Measurements from ENCODE around the gene UQCRHL. TPM values are rescaled to one million over a fixed set of nuclear protein-coding genes. Genes with fewer than 3 reads are reported as not detected.
A peak's percentile ranks its signal among the peaks of the same experiment; 100 is the strongest.

UQCRHL gene
- total and polyA plus RNA-seq, 8 donors = 0.58 to 11.0 (median 2.4) TPM; not detected in 1

DNA sequence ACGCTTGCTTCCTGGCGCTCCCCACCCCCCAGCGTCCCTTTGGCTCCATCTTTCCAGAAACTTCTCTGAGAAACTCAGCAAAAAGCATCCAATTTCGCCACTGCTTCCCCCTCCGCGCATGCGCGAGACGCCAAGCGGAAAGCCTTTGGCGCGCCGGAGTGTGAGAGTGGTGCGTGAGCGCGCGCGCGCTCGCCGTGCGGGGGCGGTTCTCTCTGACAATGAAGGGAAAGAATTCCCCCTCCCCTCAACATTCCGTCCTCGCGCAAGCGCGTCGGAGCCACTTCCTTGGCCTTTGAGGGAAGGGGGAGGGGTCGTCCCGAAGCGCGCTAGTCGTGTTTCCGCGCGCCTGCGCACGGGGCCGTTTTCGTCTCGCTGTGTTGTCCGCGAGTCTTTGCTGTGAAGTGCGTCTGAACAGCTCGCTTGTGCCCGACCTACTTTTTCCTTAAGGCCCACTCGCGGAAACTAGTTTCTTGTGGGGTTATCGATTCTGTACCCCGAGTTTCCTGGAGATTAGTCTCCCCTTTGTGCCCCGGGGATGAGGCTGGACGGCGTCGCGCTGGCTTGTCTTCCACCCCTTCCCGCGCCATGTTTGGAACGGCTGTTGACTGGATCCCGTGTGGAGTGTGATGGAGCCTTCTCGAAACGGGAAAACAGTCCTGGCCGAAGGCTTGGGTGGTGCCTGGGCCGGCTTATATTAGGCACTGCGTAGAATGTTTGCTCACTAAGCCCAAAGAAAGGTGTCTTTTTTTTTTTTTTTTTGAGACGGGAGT is 28.5 kb upstream of the UQCRHL start:
- Histone ChIP-seq H3K4me3 (peak overlapping the region; percentile 58 to 70 (median 61)), H3K9me3 (no peaks in the 10 kb centered on the region), H3K4me1 (peaks cover 10 to 38% (median 25%) of the 10 kb centered on the region in 4 donors), H3K36me3 (no peaks in the 10 kb centered on the region), H3K27ac (peak overlapping the region; percentile 95 to 100 (median 100)), H3K27me3 (no peaks in the 10 kb centered on the region)
- 1 to 2% (median 1%) methylated on average over 38 to 66 of the region's 66 CpGs for WGBS, 5 donors
- DNase-seq = peak; percentile 99 to 100
- intact Hi-C loops (cut with DNase I; ENCODE audit: low total_unique reads) = no loop called here
- TF ChIP-seq, protein P1, sequence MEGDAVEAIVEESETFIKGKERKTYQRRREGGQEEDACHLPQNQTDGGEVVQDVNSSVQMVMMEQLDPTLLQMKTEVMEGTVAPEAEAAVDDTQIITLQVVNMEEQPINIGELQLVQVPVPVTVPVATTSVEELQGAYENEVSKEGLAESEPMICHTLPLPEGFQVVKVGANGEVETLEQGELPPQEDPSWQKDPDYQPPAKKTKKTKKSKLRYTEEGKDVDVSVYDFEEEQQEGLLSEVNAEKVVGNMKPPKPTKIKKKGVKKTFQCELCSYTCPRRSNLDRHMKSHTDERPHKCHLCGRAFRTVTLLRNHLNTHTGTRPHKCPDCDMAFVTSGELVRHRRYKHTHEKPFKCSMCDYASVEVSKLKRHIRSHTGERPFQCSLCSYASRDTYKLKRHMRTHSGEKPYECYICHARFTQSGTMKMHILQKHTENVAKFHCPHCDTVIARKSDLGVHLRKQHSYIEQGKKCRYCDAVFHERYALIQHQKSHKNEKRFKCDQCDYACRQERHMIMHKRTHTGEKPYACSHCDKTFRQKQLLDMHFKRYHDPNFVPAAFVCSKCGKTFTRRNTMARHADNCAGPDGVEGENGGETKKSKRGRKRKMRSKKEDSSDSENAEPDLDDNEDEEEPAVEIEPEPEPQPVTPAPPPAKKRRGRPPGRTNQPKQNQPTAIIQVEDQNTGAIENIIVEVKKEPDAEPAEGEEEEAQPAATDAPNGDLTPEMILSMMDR (IDR thresholded peaks at IDR 0.05) = no peak
- peak in 1 of 4 donors; percentile 76 for TF ChIP-seq POLR2A (IDR thresholded peaks at IDR 0.05)
- no peak for TF ChIP-seq EP300 (IDR thresholded peaks at IDR 0.05)
- TF ChIP-seq POLR2AphosphoS5 (IDR thresholded peaks at IDR 0.05) = peak; percentile 97 to 99 (median 99)

DNA sequence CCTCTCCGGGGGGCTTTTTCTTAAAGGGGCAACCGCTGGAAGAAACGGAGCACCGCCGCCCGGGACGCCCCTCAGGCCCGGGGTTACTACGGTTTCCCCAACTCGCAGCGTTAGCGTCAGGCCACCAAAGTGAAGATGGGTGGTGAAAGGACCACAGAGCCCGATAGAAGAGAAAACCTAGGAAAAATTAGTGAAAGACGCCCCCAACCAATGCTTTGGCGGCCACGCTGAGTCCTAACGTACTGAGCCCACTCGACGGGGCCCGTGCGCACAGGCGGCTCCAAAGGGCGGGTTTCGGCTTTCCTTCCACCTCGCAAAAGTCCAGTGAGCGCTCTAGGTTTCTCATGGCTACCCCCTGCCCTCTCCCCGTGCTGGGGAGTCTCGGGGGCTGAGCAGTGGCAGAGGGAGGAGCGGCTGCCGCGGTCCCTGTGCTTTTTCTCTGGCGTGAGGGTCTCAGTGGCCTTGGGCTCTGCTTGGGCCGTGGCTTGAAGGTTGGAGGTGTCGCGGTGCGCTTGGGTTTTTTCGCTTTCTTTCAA is 27.8 kb upstream of the UQCRHL start:
- intact Hi-C loops (cut with DNase I; ENCODE audit: low total_unique reads) = no loop called here
- TF ChIP-seq, protein P1 (IDR thresholded peaks at IDR 0.05) = no peak
- no peak for TF ChIP-seq POLR2A (IDR thresholded peaks at IDR 0.05)
- no peak for TF ChIP-seq POLR2AphosphoS5 (IDR thresholded peaks at IDR 0.05)
- TF ChIP-seq EP300 (IDR thresholded peaks at IDR 0.05) = no peak
- no peaks in the 10 kb centered on the region for H3K27me3 ChIP-seq
- DNase-seq = no peak
- no peaks in the 10 kb centered on the region for H3K9me3 ChIP-seq
- H3K36me3 ChIP-seq = no peaks in the 10 kb centered on the region
- WGBS, 5 donors = 0 to 1% (median 0%) methylated on average over 30 to 37 of the region's 37 CpGs
- peaks cover 10 to 41% (median 28%) of the 10 kb centered on the region in 4 donors for H3K4me1 ChIP-seq
- peak overlapping the region; percentile 94 to 100 (median 100) for H3K27ac ChIP-seq
- H3K4me3 ChIP-seq = peak overlapping the region; percentile 58 to 70 (median 61)

DNA sequence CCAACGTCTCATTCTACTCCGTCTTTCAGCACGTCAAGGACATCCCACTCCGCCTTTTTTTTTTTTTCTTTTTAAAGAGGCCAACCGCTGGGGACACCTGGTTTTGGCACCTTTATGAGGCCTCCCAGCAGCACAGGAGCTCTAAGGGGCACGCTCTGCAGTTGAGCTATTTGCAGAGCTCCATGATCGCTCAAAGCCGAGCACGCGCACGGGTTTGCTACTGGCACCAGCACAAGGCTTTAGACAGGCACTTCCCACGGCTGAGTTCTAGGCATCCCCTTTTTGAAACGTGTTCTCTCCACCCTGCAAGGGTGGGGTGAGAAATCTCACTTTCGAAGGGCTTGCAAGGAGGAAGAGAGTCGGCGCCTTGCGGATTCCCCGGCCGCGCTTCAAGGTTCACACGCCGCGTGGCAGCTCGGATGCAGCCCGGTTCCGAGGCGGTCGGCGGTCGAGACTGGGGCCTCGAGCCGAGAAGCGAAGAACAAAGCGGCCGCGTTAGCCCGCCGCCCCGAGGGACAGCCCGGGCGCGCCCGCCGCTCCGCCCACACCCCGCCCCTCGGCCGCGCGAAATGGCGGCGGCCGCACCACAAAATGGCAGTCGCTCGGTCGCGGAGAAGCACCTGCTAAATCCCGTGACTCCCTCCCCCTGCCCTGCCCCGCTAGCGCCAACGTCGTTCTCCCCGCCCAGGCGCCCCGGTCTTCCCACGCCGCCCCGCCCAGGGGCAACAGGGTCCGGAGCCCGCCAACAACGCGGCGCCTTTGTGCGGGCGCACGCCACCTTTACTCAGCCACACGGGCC is 27.2 kb upstream of the UQCRHL start:
- Histone ChIP-seq H3K9me3 (no peaks in the 10 kb centered on the region), H3K27ac (peak overlapping the region; percentile 94 to 100 (median 100)), H3K36me3 (no peaks in the 10 kb centered on the region), H3K27me3 (no peaks in the 10 kb centered on the region), H3K4me1 (peaks cover 10 to 47% (median 28%) of the 10 kb centered on the region in 4 donors), H3K4me3 (peak overlapping the region; percentile 58 to 70 (median 61))
- intact Hi-C loops (cut with DNase I; ENCODE audit: low total_unique reads) = no loop called here
- DNase-seq = peak; percentile 90 to 97
- TF ChIP-seq POLR2AphosphoS5 (IDR thresholded peaks at IDR 0.05) (peak; percentile 44 to 82 (median 64)), POLR2A (IDR thresholded peaks at IDR 0.05) (peak in 2 of 4 donors; percentile 52 to 76)
- TF ChIP-seq, protein P1 (IDR thresholded peaks at IDR 0.05) = no peak
- 0 to 1% (median 0%) methylated on average over 43 to 77 of the region's 77 CpGs for WGBS, 5 donors

DNA sequence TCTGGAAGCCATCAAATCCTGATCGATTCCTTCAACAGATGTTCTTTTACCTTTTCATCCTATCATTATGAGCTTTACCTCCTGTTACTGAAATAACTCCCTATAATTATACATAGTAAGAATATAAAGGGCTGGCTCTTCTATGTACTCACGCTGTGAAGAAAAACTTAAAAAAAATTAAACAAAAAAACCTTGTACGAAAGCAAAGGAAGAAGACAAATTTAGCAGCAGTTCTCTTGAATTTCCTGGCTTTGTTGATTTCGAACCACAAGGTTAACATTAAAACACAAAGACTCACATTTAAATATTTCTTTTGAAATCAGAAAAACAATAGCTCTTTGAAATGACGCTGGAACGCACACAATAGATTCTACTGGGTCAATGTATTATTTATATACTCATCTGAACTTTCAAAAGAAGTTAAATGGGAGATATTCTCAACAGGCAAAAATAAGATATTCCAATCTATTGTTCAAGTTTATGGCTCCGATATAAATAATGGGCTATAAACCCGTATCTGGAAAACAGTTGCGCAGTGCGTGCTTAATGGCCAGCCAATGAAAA is 26.5 kb upstream of the UQCRHL start:
- Histone ChIP-seq H3K4me3 (peak overlapping the region; percentile 58 to 70 (median 61)), H3K4me1 (peaks cover 10 to 54% (median 28%) of the 10 kb centered on the region in 4 donors), H3K9me3 (no peaks in the 10 kb centered on the region), H3K27me3 (no peaks in the 10 kb centered on the region), H3K36me3 (no peaks in the 10 kb centered on the region), H3K27ac (peak overlapping the region; percentile 94 to 100 (median 100))
- WGBS, 5 donors = 0 to 1% (median 1%) methylated on average over 10 of the region's 10 CpGs
- TF ChIP-seq POLR2A (IDR thresholded peaks at IDR 0.05) (peak in 1 of 4 donors; percentile 16), POLR2AphosphoS5 (IDR thresholded peaks at IDR 0.05) (peak in 2 of 3 donors; percentile 45 to 62), EP300 (IDR thresholded peaks at IDR 0.05) (no peak)
- TF ChIP-seq, protein P1 (IDR thresholded peaks at IDR 0.05) = no peak
- peak in 1 of 2 donors; percentile 22 for DNase-seq
- intact Hi-C loops (cut with DNase I; ENCODE audit: low total_unique reads) = no loop called here
